Measurements from ENCODE around the gene KRT26.

DNA sequence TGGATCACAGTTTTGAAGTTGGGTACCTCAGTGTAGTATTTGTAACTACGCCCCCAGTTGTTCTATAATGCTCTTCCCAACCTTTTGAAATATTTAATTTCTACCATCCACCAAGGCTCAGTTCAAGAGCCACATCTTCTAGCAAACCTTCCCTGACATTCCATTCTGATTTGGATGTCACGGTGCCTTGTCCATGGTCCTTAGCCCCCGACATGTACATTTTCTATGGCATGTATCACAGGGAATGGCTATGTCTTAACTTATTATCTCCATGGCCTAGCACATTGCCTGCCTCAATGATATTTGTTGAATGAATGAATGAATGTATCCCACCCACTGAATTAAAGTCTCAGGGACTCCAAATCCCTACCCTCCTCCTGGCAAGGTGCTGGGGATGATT lies 34.1 kb upstream of the KRT26 start:
- TF ChIP-seq, protein P1, sequence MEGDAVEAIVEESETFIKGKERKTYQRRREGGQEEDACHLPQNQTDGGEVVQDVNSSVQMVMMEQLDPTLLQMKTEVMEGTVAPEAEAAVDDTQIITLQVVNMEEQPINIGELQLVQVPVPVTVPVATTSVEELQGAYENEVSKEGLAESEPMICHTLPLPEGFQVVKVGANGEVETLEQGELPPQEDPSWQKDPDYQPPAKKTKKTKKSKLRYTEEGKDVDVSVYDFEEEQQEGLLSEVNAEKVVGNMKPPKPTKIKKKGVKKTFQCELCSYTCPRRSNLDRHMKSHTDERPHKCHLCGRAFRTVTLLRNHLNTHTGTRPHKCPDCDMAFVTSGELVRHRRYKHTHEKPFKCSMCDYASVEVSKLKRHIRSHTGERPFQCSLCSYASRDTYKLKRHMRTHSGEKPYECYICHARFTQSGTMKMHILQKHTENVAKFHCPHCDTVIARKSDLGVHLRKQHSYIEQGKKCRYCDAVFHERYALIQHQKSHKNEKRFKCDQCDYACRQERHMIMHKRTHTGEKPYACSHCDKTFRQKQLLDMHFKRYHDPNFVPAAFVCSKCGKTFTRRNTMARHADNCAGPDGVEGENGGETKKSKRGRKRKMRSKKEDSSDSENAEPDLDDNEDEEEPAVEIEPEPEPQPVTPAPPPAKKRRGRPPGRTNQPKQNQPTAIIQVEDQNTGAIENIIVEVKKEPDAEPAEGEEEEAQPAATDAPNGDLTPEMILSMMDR (IDR thresholded peaks at IDR 0.05), result no peak
- TF ChIP-seq POLR2AphosphoS5 (IDR thresholded peaks at IDR 0.05) (no peak), POLR2A (IDR thresholded peaks at IDR 0.05; ENCODE audit: low read depth) (no peak), EP300 (IDR thresholded peaks at IDR 0.05) (no peak)
